ENCODE results near the gene PINLYP. TPM values are rescaled to one million over a fixed set of nuclear protein-coding genes. Genes with fewer than 3 reads are reported as not detected.

PINLYP gene
- total and polyA plus RNA-seq, 2 experiments from 2014 or later = 7.8 to 11.1 TPM

GRCh38 chr19:43570174-43570791 is 5.3 kb upstream of the PINLYP start (continued):
- no peak for TF ChIP-seq ETS1 (IDR thresholded peaks at IDR 0.05)
- no peak for TF ChIP-seq EZH2 (IDR thresholded peaks at IDR 0.05; ENCODE audit: low read depth, unreplicated experiment)
- no peak for TF ChIP-seq NANOG (IDR thresholded peaks at IDR 0.05; ENCODE audit: borderline replicate concordance)
- no peak for TF ChIP-seq JUNB (IDR thresholded peaks at IDR 0.05; ENCODE audit: unreplicated experiment)
- TF ChIP-seq CTCF (conservative IDR thresholded peaks at IDR 0.05; ENCODE audit: low read depth in 2 of 2) = no peak
- no peak for TF ChIP-seq REST (IDR thresholded peaks at IDR 0.05; ENCODE audit: unreplicated experiment)
- no peak for TF ChIP-seq POLR2AphosphoS5 (IDR thresholded peaks at IDR 0.05; ENCODE audit: low read depth)
- no peak for TF ChIP-seq ZNF331 (CRISPR knock-in tag; IDR thresholded peaks at IDR 0.05; ENCODE audit: low read depth)
- TF ChIP-seq CREB1 (CRISPR knock-in tag; IDR thresholded peaks at IDR 0.05; ENCODE audit: low read depth) = no peak

GRCh38 chr19:43572171-43572588 is 3.4 kb upstream of the PINLYP start:
- no peaks in the 10 kb centered on the region; the same call in 1 of the 2 replicates for H4K20me1 ChIP-seq (replicated peaks; ENCODE audit: insufficient read depth)
- H3K4me3 ChIP-seq = no peak overlapping the region
- H3K27ac ChIP-seq (ENCODE audit: low read depth) = no peak overlapping the region
- H3F3A ChIP-seq (replicated peaks; ENCODE audit: low read depth) = no peaks in the 10 kb centered on the region; the same call in 1 of the 2 replicates
- TF ChIP-seq NANOG (IDR thresholded peaks at IDR 0.05; ENCODE audit: borderline replicate concordance) (no peak), ETS1 (IDR thresholded peaks at IDR 0.05) (no peak), REST (IDR thresholded peaks at IDR 0.05; ENCODE audit: unreplicated experiment) (no peak), STAT1 (IDR thresholded peaks at IDR 0.05; ENCODE audit: unreplicated experiment) (no peak), ZNF114 (CRISPR knock-in tag; IDR thresholded peaks at IDR 0.05) (no peak), ZNF331 (CRISPR knock-in tag; IDR thresholded peaks at IDR 0.05; ENCODE audit: low read depth) (no peak), EZH2 (IDR thresholded peaks at IDR 0.05; ENCODE audit: low read depth, unreplicated experiment) (no peak)
- no peak for ATAC-seq
- no peak overlapping the region for H3K4me2 ChIP-seq
- Mint-ChIP-seq H3K9me3 (no peaks in the 10 kb centered on the region), H3K36me3 (ENCODE audit: low read depth) (peaks cover 23% of the 10 kb centered on the region), H3K4me1 (peaks cover 16% of the 10 kb centered on the region), H3K4me3 (no peak overlapping the region; the same call in 2 of the 3 replicates), H3K27ac (peak overlapping the region; percentile 38), H3K27me3 (ENCODE audit: insufficient read depth, low read depth, poor library complexity) (peaks cover 8% of the 10 kb centered on the region)
- H2AFZ ChIP-seq = no peak overlapping the region
- 0 out of 2 replicates have a peak, but pooled peaks cover 10% of the 10 kb centered on the region for H3K79me2 ChIP-seq (replicated peaks; ENCODE audit: insufficient read depth)
- no peaks in the 10 kb centered on the region for H3K27me3 ChIP-seq (ENCODE audit: insufficient read depth)
- H3K4me1 ChIP-seq (ENCODE audit: insufficient read depth) = peaks cover 8% of the 10 kb centered on the region
- no peak for DNase-seq (ENCODE audit: low spot score)
- no peaks in the 10 kb centered on the region for H3K9me2 ChIP-seq (ENCODE audit: insufficient read depth)
- H3K36me3 ChIP-seq (ENCODE audit: insufficient read depth) = no peaks in the 10 kb centered on the region

Measured in GM23338 (cell line).